Measurements from ENCODE around the gene ABCC4. TPM values are rescaled to one million over a fixed set of nuclear protein-coding genes. Genes with fewer than 3 reads are reported as not detected.

ABCC4 gene
- total RNA-seq, 1 donor from 2014 or later: 1.7 TPM

- no peaks in the 10 kb centered on the region for H3K27me3 Mint-ChIP-seq (ENCODE audit: unreplicated experiment)
- peaks cover 7% of the 10 kb centered on the region for H3K36me3 Mint-ChIP-seq (ENCODE audit: unreplicated experiment)
- TF ChIP-seq CTCF (IDR thresholded peaks at IDR 0.05; ENCODE audit: partially characterized antibody, unreplicated experiment): no peak
- H3K9me3 Mint-ChIP-seq (ENCODE audit: unreplicated experiment): no peaks in the 10 kb centered on the region
- DNase-seq: no peak
- H3K4me3 Mint-ChIP-seq (ENCODE audit: unreplicated experiment): no peak overlapping the region
- no peaks in the 10 kb centered on the region for H3K4me1 Mint-ChIP-seq (ENCODE audit: low read depth, unreplicated experiment)
- no peak overlapping the region for H3K27ac Mint-ChIP-seq (ENCODE audit: unreplicated experiment)
Measured at GRCh38 chr13:95106562-95106961, 194.7 kb downstream of the ABCC4 start.

DNA sequence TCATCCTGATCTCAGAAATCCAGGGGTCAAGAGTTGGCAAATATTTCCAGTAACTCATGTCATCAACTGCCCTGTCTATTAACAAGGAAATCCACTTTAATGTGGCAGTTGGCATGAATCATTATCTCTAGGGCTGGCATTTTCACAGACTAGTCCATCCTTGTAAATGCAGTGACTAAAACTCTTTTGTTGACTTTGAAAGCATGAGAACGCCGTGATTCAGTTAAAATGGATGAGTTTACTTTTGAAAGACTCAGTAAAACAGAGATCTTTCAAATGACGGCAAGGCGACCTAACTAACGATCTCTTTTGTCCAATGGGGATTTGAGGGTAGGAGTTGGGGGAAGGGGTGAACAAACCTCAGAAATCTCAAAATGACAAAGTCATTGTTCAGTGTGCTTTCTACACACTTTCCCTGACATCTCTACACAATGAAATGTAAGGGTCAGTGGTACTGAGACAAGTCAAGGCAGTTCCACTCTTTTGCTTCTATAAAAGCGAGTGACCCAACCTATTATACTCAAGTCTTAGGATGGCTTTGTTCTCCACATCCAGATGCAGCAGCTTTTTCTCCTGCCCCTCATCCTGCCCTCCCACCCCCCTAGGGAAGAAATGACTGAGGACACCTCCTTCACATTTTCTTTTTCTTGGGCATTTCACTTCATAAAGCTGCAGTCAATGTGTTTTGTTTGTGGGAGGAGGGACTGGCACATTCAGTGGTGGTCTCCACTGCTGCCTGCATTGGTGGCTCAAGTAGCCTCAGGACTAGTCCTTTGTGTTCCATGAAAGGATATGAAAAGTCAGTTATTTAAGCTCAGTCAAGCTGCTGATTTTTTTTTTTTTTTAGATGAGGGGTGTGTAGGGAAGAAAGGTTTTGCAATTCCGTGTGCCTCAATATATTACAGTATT lies 200.5 kb downstream of the ABCC4 start:
- Mint-ChIP-seq H3K4me3 (ENCODE audit: unreplicated experiment) (no peak overlapping the region), H3K9me3 (ENCODE audit: unreplicated experiment) (peaks cover 1% of the 10 kb centered on the region), H3K4me1 (ENCODE audit: low read depth, unreplicated experiment) (no peaks in the 10 kb centered on the region), H3K36me3 (ENCODE audit: unreplicated experiment) (no peaks in the 10 kb centered on the region), H3K27me3 (ENCODE audit: unreplicated experiment) (no peaks in the 10 kb centered on the region), H3K27ac (ENCODE audit: unreplicated experiment) (no peak overlapping the region)
- DNase-seq: no peak
- no peak for TF ChIP-seq CTCF (IDR thresholded peaks at IDR 0.05; ENCODE audit: partially characterized antibody, unreplicated experiment)

- no peaks in the 10 kb centered on the region for H3K27me3 Mint-ChIP-seq (ENCODE audit: unreplicated experiment)
- H3K4me3 Mint-ChIP-seq (ENCODE audit: unreplicated experiment): no peak overlapping the region
- no peak for TF ChIP-seq CTCF (IDR thresholded peaks at IDR 0.05; ENCODE audit: partially characterized antibody, unreplicated experiment)
- no peak for DNase-seq
- no peaks in the 10 kb centered on the region for H3K36me3 Mint-ChIP-seq (ENCODE audit: unreplicated experiment)
- H3K9me3 Mint-ChIP-seq (ENCODE audit: unreplicated experiment): peaks cover 1% of the 10 kb centered on the region
- H3K27ac Mint-ChIP-seq (ENCODE audit: unreplicated experiment): no peak overlapping the region
- H3K4me1 Mint-ChIP-seq (ENCODE audit: low read depth, unreplicated experiment): no peaks in the 10 kb centered on the region
Measured at GRCh38 chr13:95099541-95099940, 201.7 kb downstream of the ABCC4 start.

DNA sequence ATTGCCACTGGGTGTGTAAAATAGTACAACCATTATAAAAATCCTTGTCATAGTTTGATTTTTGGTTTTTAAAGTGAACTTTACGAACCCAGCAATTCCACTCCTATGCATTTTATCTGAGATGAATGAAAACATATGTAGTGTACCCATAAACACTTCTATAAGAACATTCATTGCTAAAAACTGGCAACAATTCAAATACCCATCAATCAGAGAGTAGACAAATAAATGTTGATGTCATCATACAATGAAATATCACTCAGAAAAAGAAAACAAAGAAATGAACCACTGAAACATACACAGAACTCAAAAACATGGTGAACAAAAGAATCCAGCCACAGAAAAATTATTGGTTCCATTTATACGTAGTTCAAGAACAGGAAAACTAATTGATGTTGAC lies 202.3 kb downstream of the ABCC4 start:
- Mint-ChIP-seq H3K4me3 (ENCODE audit: unreplicated experiment) (no peak overlapping the region), H3K27me3 (ENCODE audit: unreplicated experiment) (no peaks in the 10 kb centered on the region), H3K36me3 (ENCODE audit: unreplicated experiment) (no peaks in the 10 kb centered on the region), H3K4me1 (ENCODE audit: low read depth, unreplicated experiment) (no peaks in the 10 kb centered on the region), H3K27ac (ENCODE audit: unreplicated experiment) (no peak overlapping the region), H3K9me3 (ENCODE audit: unreplicated experiment) (peaks cover 1% of the 10 kb centered on the region)
- no peak for TF ChIP-seq CTCF (IDR thresholded peaks at IDR 0.05; ENCODE audit: partially characterized antibody, unreplicated experiment)
- no peak for DNase-seq

DNA sequence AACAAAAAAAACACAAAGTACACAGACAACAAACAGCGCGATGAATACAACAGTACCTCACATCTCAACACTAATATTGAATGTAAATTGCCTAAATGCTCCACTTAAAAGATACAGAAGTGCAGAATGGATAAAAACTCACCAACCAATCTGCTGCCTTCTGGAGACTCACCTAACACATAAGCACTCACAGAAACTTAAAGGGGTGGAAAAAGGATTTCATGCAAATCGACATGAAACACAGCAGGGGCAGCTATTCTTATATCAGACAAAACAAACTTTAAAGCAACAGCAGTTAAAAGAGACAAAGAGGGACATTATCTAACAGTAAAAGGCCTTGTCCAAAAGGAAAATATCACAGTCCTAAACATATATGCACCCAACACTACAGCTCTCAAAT lies 209.5 kb downstream of the ABCC4 start:
- no peak for DNase-seq
- TF ChIP-seq CTCF (IDR thresholded peaks at IDR 0.05; ENCODE audit: partially characterized antibody, unreplicated experiment): no peak

More for the DNA sequence above, 209.5 kb downstream of the ABCC4 start:
- H3K4me1 Mint-ChIP-seq (ENCODE audit: low read depth, unreplicated experiment): no peaks in the 10 kb centered on the region
- no peaks in the 10 kb centered on the region for H3K9me3 Mint-ChIP-seq (ENCODE audit: unreplicated experiment)
- no peak overlapping the region for H3K27ac Mint-ChIP-seq (ENCODE audit: unreplicated experiment)
- no peaks in the 10 kb centered on the region for H3K27me3 Mint-ChIP-seq (ENCODE audit: unreplicated experiment)
- H3K36me3 Mint-ChIP-seq (ENCODE audit: unreplicated experiment): no peaks in the 10 kb centered on the region
- no peak overlapping the region for H3K4me3 Mint-ChIP-seq (ENCODE audit: unreplicated experiment)

All from glutamatergic neuron (in vitro differentiated cells).